DND-41 (cell line): Measurements from ENCODE around the gene RNF13.

Experiments
- EZH2 ChIP-seq: IDR thresholded peaks from 3 replicates; pipeline ENCODE4 v1.6.1; 2012; ENCODE audit warnings: borderline replicate concordance, low read depth, mild to moderate bottlenecking, moderate library complexity, low read length, inconsistent platforms; ENCODE audit not compliant: severe bottlenecking
- TF ChIP-seq, protein P1 (sequence below): IDR thresholded peaks from 2 replicates; pipeline ENCODE4 v1.5.1; 2012; ENCODE audit warnings: borderline replicate concordance, low read length, moderate library complexity, mild to moderate bottlenecking; ENCODE audit not compliant: poor library complexity, severe bottlenecking; ENCODE audit errors: extremely low read depth

DNA sequence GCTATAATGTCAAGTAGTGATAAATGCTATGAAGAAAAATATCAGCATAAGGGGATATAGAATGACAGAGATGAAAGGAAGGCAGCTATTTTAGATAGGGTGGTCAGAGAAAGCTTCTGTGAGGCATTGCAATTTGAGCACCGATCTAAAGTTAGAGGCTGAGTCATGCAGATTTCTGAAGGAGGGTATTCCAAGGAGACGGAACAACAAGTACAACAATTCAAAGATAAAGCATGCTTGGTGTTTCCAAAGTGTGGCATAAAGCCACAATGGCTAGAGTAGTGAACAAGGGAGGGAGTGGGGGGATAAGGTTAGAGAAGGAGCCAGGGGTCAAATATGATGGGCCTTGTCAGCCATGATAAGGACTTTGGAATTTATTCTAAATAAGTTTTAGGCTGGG lies 85.8 kb downstream of the RNF13 start:
- TF ChIP-seq, protein P1, sequence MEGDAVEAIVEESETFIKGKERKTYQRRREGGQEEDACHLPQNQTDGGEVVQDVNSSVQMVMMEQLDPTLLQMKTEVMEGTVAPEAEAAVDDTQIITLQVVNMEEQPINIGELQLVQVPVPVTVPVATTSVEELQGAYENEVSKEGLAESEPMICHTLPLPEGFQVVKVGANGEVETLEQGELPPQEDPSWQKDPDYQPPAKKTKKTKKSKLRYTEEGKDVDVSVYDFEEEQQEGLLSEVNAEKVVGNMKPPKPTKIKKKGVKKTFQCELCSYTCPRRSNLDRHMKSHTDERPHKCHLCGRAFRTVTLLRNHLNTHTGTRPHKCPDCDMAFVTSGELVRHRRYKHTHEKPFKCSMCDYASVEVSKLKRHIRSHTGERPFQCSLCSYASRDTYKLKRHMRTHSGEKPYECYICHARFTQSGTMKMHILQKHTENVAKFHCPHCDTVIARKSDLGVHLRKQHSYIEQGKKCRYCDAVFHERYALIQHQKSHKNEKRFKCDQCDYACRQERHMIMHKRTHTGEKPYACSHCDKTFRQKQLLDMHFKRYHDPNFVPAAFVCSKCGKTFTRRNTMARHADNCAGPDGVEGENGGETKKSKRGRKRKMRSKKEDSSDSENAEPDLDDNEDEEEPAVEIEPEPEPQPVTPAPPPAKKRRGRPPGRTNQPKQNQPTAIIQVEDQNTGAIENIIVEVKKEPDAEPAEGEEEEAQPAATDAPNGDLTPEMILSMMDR = no peak
- TF ChIP-seq EZH2 = no peak
